OCI-LY3 (cell line): ENCODE data around the gene TSPAN9.

Experiments used
- EZH2phosphoT487 ChIP-seq: fragments of 200-600 bp; shearing (Covaris generic); IDR thresholded peaks from 2 replicates; pipeline ENCODE4 v1.6.1; 2018; ENCODE audit warnings: antibody characterized with exemption, mixed run types, low read depth
- TF ChIP-seq, protein P1 (sequence below): fragments of 200-600, 300-600 bp; sonication (generic); IDR thresholded peaks from 2 replicates; pipeline ENCODE4 v1.5.1; 2014; ENCODE audit warnings: antibody characterized with exemption, low read length, low read depth

DNA sequence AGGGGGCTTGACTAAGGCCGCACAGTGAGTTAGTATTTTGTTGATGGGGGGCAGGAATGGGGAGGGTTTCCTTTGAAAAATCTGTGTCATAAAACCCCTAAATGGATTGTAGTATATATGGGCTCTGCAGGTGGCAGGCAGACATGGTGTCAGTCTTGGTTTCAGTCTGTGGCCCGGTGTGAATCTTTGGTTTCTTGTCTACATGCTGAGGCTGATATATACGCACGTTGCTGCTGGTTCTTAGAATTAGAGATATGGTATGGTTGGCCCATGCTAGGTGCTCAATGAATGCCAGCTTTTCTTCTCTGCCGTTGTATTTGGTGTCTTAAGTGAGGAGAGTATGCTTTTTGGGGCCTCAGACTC lies 73.1 kb downstream of the TSPAN9 start:
- TF ChIP-seq, protein P1, sequence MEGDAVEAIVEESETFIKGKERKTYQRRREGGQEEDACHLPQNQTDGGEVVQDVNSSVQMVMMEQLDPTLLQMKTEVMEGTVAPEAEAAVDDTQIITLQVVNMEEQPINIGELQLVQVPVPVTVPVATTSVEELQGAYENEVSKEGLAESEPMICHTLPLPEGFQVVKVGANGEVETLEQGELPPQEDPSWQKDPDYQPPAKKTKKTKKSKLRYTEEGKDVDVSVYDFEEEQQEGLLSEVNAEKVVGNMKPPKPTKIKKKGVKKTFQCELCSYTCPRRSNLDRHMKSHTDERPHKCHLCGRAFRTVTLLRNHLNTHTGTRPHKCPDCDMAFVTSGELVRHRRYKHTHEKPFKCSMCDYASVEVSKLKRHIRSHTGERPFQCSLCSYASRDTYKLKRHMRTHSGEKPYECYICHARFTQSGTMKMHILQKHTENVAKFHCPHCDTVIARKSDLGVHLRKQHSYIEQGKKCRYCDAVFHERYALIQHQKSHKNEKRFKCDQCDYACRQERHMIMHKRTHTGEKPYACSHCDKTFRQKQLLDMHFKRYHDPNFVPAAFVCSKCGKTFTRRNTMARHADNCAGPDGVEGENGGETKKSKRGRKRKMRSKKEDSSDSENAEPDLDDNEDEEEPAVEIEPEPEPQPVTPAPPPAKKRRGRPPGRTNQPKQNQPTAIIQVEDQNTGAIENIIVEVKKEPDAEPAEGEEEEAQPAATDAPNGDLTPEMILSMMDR, result no peak
- no peak for TF ChIP-seq EZH2phosphoT487
